Tibial nerve (tissue), 4 donors: ENCODE measurements around the gene OR2S2. TPM values are rescaled to one million over a fixed set of nuclear protein-coding genes. Genes with fewer than 3 reads are reported as not detected.

Experiments
- DNase-seq, 2 donors: peaks; one replicate each; pipeline ENCODE4 v3.0.0-alpha.2; 2019; ENCODE audit warnings: low spot score in 2 of 2
- H3K27ac ChIP-seq, 4 donors: fragments of 200-600 bp; sonication (generic) in 3 of 4; one replicate each; pipeline ENCODE4 v1.5.1; 2017 to 2019; ENCODE audit warnings: mild to moderate bottlenecking in 1 of 4
- H3K27me3 ChIP-seq, 2 donors: fragments of 200-600 bp; sonication (generic) in 1 of 2; one replicate each; pipeline versions ENCODE4 v1.5.1 to v1.6.0; 2017 to 2019
- H3K36me3 ChIP-seq, 3 donors: fragments of 200-600 bp; sonication (generic); one replicate each; pipeline ENCODE4 v1.5.1; 2018 to 2019
- H3K4me1 ChIP-seq, 4 donors: fragments of 200-600 bp; sonication (generic) in 3 of 4; one replicate each; pipeline ENCODE4 v1.5.1; 2017 to 2019
- H3K4me3 ChIP-seq, 4 donors: fragments of 200-600 bp; sonication (generic) in 3 of 4; one replicate each; pipeline ENCODE4 v1.5.1; 2017 to 2019; ENCODE audit warnings: mild to moderate bottlenecking in 1 of 4, moderate library complexity in 1 of 4
- H3K9me3 ChIP-seq, 4 donors: fragments of 200-600 bp; sonication (generic) in 3 of 4; one replicate each; pipeline ENCODE4 v1.5.1; 2017 to 2019
- EP300 ChIP-seq, 2 donors: sonication (generic); formaldehyde crosslinking; IDR thresholded peaks; one replicate each; pipeline ENCODE4 v1.6.1; 2017; ENCODE audit warnings: antibody characterized with exemption in 2 of 2, mild to moderate bottlenecking in 1 of 2
- POLR2A ChIP-seq, 2 donors: fragments of 450-650 bp; IDR thresholded peaks; one replicate each; pipeline ENCODE4 v1.6.1; 2017; ENCODE audit warnings: antibody characterized with exemption in 2 of 2, mild to moderate bottlenecking in 2 of 2, moderate library complexity in 2 of 2
- WGBS, 2 donors: methylation state at CpG; one replicate each; pipeline ENCODE4 v1.1.5; 2018; 5-methylcytosine and 5-hydroxymethylcytosine counted together
- total RNA-seq, 4 donors: library from RNA; depleted of rRNA; stranded (reverse); fragments of >200 nt; gene quantifications; one replicate each; pipeline ENCODE4 v1.1.0, GENCODE V29; 2016
- TF ChIP-seq, protein P1 (sequence below), 5 experiments: fragments of 200-600 bp in 3 of 5; fragments of 450-650 bp in 2 of 5; sonication (generic) in 3 of 5; IDR thresholded peaks; one replicate each; pipeline ENCODE4 v1.5.1; 2016 to 2019; ENCODE audit warnings: antibody characterized with exemption in 5 of 5, mild to moderate bottlenecking in 3 of 5, moderate library complexity in 2 of 5

OR2S2 gene
- total RNA-seq, 4 donors from 2014 or later: not detected

DNA sequence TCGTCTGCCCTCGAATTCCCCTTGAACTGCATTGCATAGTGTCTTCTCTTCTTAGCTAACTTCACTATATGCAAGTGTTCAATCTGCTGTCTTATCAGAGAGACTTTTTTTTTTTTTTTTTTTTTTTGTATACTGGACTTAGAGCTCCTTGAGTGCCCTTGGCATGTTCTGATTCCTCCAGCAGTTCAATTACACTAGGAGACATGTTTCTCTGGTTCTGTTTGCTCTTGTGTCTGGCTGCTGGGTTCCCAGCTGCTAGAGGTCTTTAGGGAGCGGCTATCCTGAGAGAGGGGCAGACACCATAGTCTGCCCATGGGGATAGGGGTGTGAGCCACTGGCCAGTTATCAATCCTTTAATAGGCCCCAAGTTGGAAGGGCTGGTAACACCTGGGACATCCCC lies 13.1 kb downstream of the OR2S2 start:
- no peaks in the 10 kb centered on the region for H3K27me3 ChIP-seq
- H3K36me3 ChIP-seq: no peaks in the 10 kb centered on the region
- H3K27ac ChIP-seq: peak overlapping the region in 1 of 4 donors; percentile 69
- H3K4me3 ChIP-seq: no peak overlapping the region
- peaks cover 0 to 17% (median 4%) of the 10 kb centered on the region in 4 donors for H3K4me1 ChIP-seq
- no peak for TF ChIP-seq POLR2A (IDR thresholded peaks at IDR 0.05)
- TF ChIP-seq EP300 (IDR thresholded peaks at IDR 0.05): no peak
- TF ChIP-seq, protein P1, sequence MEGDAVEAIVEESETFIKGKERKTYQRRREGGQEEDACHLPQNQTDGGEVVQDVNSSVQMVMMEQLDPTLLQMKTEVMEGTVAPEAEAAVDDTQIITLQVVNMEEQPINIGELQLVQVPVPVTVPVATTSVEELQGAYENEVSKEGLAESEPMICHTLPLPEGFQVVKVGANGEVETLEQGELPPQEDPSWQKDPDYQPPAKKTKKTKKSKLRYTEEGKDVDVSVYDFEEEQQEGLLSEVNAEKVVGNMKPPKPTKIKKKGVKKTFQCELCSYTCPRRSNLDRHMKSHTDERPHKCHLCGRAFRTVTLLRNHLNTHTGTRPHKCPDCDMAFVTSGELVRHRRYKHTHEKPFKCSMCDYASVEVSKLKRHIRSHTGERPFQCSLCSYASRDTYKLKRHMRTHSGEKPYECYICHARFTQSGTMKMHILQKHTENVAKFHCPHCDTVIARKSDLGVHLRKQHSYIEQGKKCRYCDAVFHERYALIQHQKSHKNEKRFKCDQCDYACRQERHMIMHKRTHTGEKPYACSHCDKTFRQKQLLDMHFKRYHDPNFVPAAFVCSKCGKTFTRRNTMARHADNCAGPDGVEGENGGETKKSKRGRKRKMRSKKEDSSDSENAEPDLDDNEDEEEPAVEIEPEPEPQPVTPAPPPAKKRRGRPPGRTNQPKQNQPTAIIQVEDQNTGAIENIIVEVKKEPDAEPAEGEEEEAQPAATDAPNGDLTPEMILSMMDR (IDR thresholded peaks at IDR 0.05): no peak
- no peaks in the 10 kb centered on the region for H3K9me3 ChIP-seq
- no peak for DNase-seq
- 92 to 98% methylated on average over 3 of the region's 3 CpGs for WGBS, 2 donors

DNA sequence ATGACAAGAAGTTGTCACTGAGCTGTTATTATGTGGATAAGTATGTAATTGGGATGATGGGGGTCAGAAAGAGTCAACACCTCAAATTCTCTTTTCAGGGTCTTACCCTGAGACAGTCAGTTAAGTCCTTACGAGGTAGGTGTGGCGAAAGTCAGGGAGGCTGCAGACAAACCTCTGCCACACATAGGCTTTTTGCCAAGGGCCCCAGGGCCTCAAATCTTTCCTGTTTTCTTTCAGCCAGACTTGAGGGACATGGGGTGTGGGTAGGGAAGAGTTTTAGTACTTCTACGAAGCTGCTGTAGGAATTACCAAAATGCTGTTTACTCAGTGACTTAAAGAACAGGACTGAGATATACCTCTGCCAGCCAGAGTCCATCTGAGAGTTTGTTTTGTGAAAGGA lies 13.8 kb downstream of the OR2S2 start:
- peaks cover 0 to 20% (median 4%) of the 10 kb centered on the region in 4 donors for H3K4me1 ChIP-seq
- peak overlapping the region in 1 of 4 donors; percentile 8 for H3K27ac ChIP-seq
- DNase-seq: no peak
- TF ChIP-seq EP300 (IDR thresholded peaks at IDR 0.05): no peak
- TF ChIP-seq, protein P1 (IDR thresholded peaks at IDR 0.05): no peak
- TF ChIP-seq POLR2A (IDR thresholded peaks at IDR 0.05): no peak
- no peaks in the 10 kb centered on the region for H3K36me3 ChIP-seq
- no peaks in the 10 kb centered on the region for H3K9me3 ChIP-seq
- 92% methylated on average over 3 of the region's 3 CpGs for WGBS, 2 donors
- H3K27me3 ChIP-seq: no peaks in the 10 kb centered on the region
- no peak overlapping the region for H3K4me3 ChIP-seq

GRCh38 chr9:35942286-35942685 lies 15.7 kb downstream of the OR2S2 start:
- H3K4me3 ChIP-seq: no peak overlapping the region
- H3K27ac ChIP-seq: no peak overlapping the region
- H3K4me1 ChIP-seq: peaks cover 0 to 33% (median 4%) of the 10 kb centered on the region in 4 donors
- no peak for DNase-seq
- H3K9me3 ChIP-seq: no peaks in the 10 kb centered on the region
- 78 to 92% methylated on average over 5 of the region's 5 CpGs for WGBS, 2 donors
- TF ChIP-seq EP300 (IDR thresholded peaks at IDR 0.05): no peak
- no peaks in the 10 kb centered on the region for H3K27me3 ChIP-seq
- no peaks in the 10 kb centered on the region for H3K36me3 ChIP-seq

DNA sequence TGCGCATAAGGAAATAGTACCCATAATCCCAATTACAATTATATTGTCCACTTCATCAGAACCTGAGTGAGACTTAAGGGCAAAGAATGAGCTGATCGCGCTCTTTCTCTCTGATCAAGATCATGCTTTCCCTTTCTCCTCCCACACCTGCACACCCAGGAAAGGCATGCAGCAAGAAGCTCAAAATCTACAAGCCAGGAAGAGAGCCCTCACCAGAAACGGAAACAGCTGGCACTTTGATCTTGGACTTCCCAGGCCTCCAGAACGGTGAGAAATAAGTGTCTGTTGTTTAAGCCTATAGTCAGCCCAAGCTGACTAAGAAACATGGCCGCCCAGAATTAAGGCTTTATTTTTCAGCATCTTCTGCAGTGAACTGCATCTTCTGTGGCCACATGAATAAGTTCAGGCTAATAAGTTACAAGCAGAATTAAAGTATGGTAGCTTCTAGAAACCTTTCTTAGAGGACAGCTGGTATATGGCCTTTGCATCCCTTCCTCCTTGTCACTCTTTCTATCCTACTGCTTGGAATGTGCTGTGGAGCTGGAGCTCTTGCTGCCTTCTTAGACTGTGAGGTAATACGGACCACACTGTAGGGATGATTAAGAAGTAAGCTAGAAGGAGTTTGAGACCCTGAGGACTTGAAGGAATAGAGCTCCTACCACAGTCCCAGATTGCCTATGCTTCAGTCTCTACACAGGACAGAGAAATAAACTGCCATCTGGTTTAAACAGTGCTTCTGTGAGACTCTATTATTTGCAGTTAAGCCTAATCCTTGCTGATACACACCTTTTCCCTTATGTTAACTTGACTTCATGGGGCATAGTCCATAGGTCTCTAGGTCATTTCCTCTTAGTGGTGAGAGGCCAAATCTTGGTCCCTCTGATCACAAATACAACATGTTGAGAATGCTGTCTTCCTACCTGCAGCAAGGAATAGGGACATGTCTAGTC lies 17.2 kb downstream of the OR2S2 start:
- H3K4me1 ChIP-seq: peaks cover 0 to 33% (median 7%) of the 10 kb centered on the region in 4 donors
- no peaks in the 10 kb centered on the region for H3K27me3 ChIP-seq
- DNase-seq: no peak
- H3K4me3 ChIP-seq: no peak overlapping the region
- WGBS, 2 donors: 69 to 78% methylated on average over 7 of the region's 7 CpGs
- peak overlapping the region in 1 of 4 donors; percentile 15 for H3K27ac ChIP-seq
- TF ChIP-seq, protein P1 (IDR thresholded peaks at IDR 0.05): no peak
- TF ChIP-seq EP300 (IDR thresholded peaks at IDR 0.05): no peak
- TF ChIP-seq POLR2A (IDR thresholded peaks at IDR 0.05): no peak
- no peaks in the 10 kb centered on the region for H3K9me3 ChIP-seq
- H3K36me3 ChIP-seq: no peaks in the 10 kb centered on the region

DNA sequence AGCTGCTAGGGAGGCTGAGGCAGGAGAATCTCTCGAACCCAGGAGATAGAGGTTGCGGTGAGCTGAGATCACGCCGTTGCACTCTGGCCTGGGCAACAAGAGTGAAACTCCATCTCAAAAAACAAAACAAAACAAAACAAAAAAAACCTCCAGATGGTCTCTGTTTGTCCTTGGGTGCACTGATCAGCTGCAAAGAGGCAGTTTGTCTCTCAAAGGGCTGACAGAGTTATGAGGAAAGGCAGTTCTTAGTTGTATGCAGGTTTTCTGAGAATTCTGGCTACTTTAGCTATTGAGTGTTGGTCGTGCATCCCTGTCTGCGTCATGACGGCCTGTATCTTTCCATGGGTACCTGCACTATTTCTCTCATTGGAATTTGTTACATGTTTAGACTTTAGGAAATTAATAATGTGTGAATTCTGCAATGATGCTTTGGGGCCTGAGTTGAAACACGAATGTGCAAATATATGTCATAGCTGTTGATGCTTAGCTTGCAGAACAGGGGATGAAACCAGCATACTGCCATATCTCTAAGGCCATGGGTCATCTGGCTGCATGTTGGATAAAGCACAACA lies 18.2 kb downstream of the OR2S2 start:
- no peaks in the 10 kb centered on the region for H3K9me3 ChIP-seq
- H3K4me1 ChIP-seq: peaks cover 0 to 34% (median 8%) of the 10 kb centered on the region in 4 donors
- TF ChIP-seq, protein P1 (IDR thresholded peaks at IDR 0.05): no peak
- no peak for TF ChIP-seq POLR2A (IDR thresholded peaks at IDR 0.05)
- no peak for TF ChIP-seq EP300 (IDR thresholded peaks at IDR 0.05)
- H3K4me3 ChIP-seq: no peak overlapping the region
- WGBS, 2 donors: 93% methylated on average over 8 of the region's 8 CpGs
- H3K27ac ChIP-seq: no peak overlapping the region
- no peaks in the 10 kb centered on the region for H3K36me3 ChIP-seq
- H3K27me3 ChIP-seq: no peaks in the 10 kb centered on the region
- DNase-seq: no peak
